H1 (cell line): ENCODE data around the gene SENP6. TPM values are rescaled to one million over a fixed set of nuclear protein-coding genes. Genes with fewer than 3 reads are reported as not detected.

ENCODE experiments used
- ATF3 ChIP-seq: IDR thresholded peaks from 2 replicates; pipeline ENCODE4 v1.6.1; 2011; ENCODE audit warnings: low read depth, mild to moderate bottlenecking, low read length; ENCODE audit not compliant: insufficient read depth
- BACH1 ChIP-seq: IDR thresholded peaks from 2 replicates; pipeline ENCODE4 v1.6.1; 2012; ENCODE audit warnings: low read length, improper control_type of control experiment
- CBX8 ChIP-seq: fragments of 300-800, 300-1000 bp; sonication (generic); IDR thresholded peaks from 2 replicates; pipeline ENCODE4 v1.7.1; 2016; ENCODE audit warnings: low read depth, low read length, borderline replicate concordance
- SP2 ChIP-seq: IDR thresholded peaks from 2 replicates; pipeline ENCODE4 v1.6.1; 2012; ENCODE audit warnings: mild to moderate bottlenecking, low read length, inconsistent platforms
- TAF1 ChIP-seq: IDR thresholded peaks from 2 replicates; pipeline ENCODE4 v1.6.1; 2011; ENCODE audit warnings: mild to moderate bottlenecking, low read depth, low read length
- TAF7 ChIP-seq: optimal IDR thresholded peaks from 2 replicates; pipeline ENCODE3; 2011; ENCODE audit warnings: low read depth, mild to moderate bottlenecking, inconsistent platforms, low read length, moderate library complexity, borderline replicate concordance
- polyA plus RNA-seq, 7 experiments: library from polyadenylated mRNA; depleted of rRNA in 3 of 7; stranded (reverse) in 5 of 7; unstranded in 2 of 7; fragments of >200 nt in 5 of 7; fragments of 200-250 nt in 2 of 7; gene quantifications; 1 replicate in 5 of 7; 2 replicates in 1 of 7; 4 replicates in 1 of 7; pipeline versions ENCODE4 v1.2.1 to v1.2.3, GENCODE V29; 2011 to 2013; ENCODE audit warnings: missing spikeins in 2 of 7, mixed read lengths in 2 of 7
- total RNA-seq: library from RNA; stranded (reverse); fragmentation: NEBNext Ultra II Directional; extraction: Animal tissue kit (Norgen Biotek cat#: 25700); gene quantifications from 2 replicates; pipeline ENCODE4 v1.2.1, GENCODE V29; 2021
- TF ChIP-seq, protein P1 (sequence below): fragments of 300-600 bp; sonication (generic); IDR thresholded peaks from 2 replicates; pipeline ENCODE4 v1.7.1; 2012; ENCODE audit warnings: low read length, moderate library complexity, mild to moderate bottlenecking, inconsistent platforms; ENCODE audit not compliant: insufficient replicate concordance

Gene SENP6
- total and polyA plus RNA-seq, 2 of the 8 experiments (the other 6 are each of a cell fraction or from before 2014, with no cell fraction given), result 13.8 to 103 TPM

DNA sequence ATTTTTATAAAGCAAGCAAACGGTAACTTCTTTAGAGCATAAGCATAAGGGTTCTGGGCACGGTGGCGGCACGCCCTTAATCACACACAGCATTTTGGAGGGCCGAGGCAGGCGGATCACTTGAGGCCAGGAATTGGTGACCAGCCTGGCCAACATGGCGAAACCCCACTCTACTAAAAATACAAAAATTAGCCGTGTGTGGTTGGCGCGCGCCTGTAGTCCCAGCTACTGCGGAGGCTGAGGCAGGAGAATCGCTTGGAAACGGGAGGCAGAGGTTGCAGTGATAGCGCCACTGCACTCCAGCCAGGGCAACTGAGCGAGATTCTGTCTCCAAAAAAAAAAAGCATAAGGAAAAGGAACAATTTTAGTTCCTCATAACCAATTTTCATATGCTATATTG lies 2.6 kb downstream of the SENP6 start (continued):
- TF ChIP-seq, protein P1, sequence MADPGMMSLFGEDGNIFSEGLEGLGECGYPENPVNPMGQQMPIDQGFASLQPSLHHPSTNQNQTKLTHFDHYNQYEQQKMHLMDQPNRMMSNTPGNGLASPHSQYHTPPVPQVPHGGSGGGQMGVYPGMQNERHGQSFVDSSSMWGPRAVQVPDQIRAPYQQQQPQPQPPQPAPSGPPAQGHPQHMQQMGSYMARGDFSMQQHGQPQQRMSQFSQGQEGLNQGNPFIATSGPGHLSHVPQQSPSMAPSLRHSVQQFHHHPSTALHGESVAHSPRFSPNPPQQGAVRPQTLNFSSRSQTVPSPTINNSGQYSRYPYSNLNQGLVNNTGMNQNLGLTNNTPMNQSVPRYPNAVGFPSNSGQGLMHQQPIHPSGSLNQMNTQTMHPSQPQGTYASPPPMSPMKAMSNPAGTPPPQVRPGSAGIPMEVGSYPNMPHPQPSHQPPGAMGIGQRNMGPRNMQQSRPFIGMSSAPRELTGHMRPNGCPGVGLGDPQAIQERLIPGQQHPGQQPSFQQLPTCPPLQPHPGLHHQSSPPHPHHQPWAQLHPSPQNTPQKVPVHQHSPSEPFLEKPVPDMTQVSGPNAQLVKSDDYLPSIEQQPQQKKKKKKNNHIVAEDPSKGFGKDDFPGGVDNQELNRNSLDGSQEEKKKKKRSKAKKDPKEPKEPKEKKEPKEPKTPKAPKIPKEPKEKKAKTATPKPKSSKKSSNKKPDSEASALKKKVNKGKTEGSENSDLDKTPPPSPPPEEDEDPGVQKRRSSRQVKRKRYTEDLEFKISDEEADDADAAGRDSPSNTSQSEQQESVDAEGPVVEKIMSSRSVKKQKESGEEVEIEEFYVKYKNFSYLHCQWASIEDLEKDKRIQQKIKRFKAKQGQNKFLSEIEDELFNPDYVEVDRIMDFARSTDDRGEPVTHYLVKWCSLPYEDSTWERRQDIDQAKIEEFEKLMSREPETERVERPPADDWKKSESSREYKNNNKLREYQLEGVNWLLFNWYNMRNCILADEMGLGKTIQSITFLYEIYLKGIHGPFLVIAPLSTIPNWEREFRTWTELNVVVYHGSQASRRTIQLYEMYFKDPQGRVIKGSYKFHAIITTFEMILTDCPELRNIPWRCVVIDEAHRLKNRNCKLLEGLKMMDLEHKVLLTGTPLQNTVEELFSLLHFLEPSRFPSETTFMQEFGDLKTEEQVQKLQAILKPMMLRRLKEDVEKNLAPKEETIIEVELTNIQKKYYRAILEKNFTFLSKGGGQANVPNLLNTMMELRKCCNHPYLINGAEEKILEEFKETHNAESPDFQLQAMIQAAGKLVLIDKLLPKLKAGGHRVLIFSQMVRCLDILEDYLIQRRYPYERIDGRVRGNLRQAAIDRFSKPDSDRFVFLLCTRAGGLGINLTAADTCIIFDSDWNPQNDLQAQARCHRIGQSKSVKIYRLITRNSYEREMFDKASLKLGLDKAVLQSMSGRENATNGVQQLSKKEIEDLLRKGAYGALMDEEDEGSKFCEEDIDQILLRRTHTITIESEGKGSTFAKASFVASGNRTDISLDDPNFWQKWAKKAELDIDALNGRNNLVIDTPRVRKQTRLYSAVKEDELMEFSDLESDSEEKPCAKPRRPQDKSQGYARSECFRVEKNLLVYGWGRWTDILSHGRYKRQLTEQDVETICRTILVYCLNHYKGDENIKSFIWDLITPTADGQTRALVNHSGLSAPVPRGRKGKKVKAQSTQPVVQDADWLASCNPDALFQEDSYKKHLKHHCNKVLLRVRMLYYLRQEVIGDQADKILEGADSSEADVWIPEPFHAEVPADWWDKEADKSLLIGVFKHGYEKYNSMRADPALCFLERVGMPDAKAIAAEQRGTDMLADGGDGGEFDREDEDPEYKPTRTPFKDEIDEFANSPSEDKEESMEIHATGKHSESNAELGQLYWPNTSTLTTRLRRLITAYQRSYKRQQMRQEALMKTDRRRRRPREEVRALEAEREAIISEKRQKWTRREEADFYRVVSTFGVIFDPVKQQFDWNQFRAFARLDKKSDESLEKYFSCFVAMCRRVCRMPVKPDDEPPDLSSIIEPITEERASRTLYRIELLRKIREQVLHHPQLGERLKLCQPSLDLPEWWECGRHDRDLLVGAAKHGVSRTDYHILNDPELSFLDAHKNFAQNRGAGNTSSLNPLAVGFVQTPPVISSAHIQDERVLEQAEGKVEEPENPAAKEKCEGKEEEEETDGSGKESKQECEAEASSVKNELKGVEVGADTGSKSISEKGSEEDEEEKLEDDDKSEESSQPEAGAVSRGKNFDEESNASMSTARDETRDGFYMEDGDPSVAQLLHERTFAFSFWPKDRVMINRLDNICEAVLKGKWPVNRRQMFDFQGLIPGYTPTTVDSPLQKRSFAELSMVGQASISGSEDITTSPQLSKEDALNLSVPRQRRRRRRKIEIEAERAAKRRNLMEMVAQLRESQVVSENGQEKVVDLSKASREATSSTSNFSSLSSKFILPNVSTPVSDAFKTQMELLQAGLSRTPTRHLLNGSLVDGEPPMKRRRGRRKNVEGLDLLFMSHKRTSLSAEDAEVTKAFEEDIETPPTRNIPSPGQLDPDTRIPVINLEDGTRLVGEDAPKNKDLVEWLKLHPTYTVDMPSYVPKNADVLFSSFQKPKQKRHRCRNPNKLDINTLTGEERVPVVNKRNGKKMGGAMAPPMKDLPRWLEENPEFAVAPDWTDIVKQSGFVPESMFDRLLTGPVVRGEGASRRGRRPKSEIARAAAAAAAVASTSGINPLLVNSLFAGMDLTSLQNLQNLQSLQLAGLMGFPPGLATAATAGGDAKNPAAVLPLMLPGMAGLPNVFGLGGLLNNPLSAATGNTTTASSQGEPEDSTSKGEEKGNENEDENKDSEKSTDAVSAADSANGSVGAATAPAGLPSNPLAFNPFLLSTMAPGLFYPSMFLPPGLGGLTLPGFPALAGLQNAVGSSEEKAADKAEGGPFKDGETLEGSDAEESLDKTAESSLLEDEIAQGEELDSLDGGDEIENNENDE, result no peak
- TF ChIP-seq ATF3, result no peak
- no peak for TF ChIP-seq TAF7
- no peak for TF ChIP-seq SP2
- TF ChIP-seq BACH1, result no peak
- no peak for TF ChIP-seq CBX8
- no peak for TF ChIP-seq TAF1
- TF ChIP-seq, all 59 proteins: peak for 0
